ENCODE data around the gene KCNT1.
A peak's percentile ranks its signal among the peaks of the same experiment; 100 is the strongest.

Gene KCNT1

GRCh38 chr9:135701959-135702721, at the start of gene KCNT1:
KCNT1 (plus strand) TSS chr9:135702185; CDS start chr9:135702259, 74 bp downstream.
- peak within 1 kb of the TSS; percentile 53; the same call in 1 of the 2 replicates for H3K27ac ChIP-seq
- TF ChIP-seq, protein P1, sequence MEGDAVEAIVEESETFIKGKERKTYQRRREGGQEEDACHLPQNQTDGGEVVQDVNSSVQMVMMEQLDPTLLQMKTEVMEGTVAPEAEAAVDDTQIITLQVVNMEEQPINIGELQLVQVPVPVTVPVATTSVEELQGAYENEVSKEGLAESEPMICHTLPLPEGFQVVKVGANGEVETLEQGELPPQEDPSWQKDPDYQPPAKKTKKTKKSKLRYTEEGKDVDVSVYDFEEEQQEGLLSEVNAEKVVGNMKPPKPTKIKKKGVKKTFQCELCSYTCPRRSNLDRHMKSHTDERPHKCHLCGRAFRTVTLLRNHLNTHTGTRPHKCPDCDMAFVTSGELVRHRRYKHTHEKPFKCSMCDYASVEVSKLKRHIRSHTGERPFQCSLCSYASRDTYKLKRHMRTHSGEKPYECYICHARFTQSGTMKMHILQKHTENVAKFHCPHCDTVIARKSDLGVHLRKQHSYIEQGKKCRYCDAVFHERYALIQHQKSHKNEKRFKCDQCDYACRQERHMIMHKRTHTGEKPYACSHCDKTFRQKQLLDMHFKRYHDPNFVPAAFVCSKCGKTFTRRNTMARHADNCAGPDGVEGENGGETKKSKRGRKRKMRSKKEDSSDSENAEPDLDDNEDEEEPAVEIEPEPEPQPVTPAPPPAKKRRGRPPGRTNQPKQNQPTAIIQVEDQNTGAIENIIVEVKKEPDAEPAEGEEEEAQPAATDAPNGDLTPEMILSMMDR (conservative IDR thresholded peaks at IDR 0.05) = peak; percentile 100

DNA sequence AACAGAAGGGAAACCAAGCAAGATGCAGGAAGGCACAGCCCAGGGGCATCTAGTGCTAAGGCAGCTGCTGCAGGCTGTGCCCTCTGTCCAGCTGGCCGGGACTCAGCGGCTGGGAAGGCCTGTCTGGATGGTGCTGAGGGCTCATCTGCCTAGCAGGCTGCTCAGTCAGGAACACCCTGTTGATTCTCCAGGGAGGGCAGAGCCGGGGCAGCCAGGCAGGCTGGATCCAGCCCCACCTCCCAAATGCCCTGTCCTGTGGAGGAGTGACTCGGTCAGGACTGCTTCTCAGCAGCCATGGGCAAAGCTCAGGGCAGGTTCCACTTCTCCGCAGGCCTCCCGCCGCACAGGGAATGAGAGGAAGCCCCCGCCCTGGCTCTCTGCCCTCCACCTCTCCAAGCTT, 46.7 kb upstream of the KCNT1 start:
- H3K27ac ChIP-seq = no peak overlapping the region
- TF ChIP-seq, protein P1 (conservative IDR thresholded peaks at IDR 0.05) = no peak

DNA sequence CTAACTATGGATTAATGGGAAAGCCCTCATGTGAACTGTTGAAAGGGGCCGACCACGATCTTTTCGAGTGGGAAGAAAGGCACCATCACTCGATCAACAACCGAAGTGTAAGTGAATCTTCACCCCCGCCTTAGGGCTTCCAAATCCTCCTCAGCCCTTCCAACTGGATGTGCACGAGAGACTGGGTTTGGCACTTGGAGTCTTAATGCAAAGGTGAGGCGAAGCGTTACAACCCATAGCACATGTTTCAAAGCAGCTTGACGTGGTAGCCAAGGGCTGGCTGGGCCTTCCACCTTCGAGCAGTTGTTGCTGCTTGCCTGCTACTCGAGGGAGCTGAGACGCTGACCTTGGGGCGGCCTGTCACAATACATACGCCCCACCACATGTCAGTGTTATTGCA, 44.6 kb upstream of the KCNT1 start:
- H3K27ac ChIP-seq = no peak overlapping the region
- TF ChIP-seq, protein P1 (conservative IDR thresholded peaks at IDR 0.05) = no peak

DNA sequence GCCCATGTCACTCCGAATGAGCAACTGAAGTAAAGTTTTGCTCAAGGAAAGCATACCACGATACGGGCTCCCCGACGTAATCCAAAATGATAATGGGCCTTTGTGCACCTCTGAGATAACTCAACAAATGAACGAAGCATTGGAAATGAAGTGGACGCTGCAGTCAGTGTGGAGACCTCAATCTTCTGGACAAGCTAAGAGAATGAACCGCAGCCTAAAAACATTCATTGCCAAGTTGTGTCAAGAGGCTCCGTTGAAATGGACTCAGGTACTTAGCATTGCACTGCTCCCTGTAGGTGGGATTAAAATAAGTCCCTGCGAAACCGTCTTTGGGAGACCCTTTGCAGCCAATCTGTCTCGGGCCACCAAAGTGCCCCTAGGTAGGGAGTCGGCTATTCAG, 42.7 kb upstream of the KCNT1 start:
- TF ChIP-seq, protein P1 (conservative IDR thresholded peaks at IDR 0.05) = no peak
- H3K27ac ChIP-seq = no peak overlapping the region

DNA sequence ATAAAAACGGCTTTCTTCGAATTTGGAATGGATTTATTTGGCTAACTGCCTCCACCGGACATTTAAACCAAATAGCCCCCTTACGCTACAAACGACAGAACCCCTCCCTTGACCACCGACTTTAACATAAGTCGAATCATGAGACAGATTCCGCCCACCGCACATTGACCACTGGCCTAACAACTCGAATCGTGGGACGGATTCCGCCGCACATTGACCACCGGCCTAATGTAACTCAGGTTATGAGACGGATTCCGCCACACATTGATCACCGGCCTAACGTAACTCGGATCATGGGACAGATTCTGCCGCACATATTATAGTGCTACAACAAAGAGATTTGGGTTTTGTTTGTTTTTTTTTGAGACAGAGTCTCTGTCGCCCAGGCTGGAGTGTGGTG, 41.6 kb upstream of the KCNT1 start:
- TF ChIP-seq, protein P1 (conservative IDR thresholded peaks at IDR 0.05) = no peak

GRCh38 chr9:135661816-135662560, 40.0 kb upstream of the KCNT1 start:
- TF ChIP-seq, protein P1 (conservative IDR thresholded peaks at IDR 0.05) = no peak
- H3K27ac ChIP-seq = no peak overlapping the region

More for the DNA sequence above, 41.6 kb upstream of the KCNT1 start:
- H3K27ac ChIP-seq = no peak overlapping the region

DNA sequence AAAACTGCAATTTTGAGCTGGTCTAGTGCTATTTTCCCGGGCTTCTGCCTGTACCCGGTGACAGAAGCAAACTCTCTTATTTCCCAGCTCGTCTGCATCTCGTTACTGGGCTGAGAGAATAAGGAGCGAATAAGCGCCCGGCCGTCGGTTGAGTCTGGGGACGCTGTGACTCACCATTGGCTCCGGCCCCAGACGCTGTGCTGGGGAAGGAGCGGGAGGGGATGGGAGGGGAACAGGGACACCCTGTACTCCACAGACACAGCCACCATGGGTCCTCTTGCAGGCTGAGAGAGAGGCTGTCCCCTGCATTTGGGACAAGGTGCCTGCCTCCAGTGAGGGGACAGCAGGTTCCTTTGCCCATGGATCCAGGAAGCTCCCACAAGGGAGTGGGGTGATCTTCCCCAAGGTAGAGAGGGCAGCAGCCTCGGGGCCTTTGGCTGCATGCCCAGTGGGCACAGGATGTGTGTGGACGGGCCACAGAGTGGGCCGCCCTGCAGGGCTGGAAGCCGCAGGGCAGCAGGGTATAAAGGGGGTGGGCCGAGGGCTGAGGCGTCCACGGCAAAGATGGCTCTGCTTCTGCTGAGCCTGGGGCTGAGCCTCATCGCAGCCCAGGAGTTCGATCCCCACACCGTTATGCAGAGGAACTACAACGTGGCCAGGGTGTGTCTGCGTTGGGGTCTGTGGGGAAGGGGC, 39.1 kb upstream of the KCNT1 start, which contains the start of gene LCN9:
TSS of gene LCN9 (plus strand) at position 552 of the 693 bp plus-strand sequence. CDS start at position 565, 13 bp downstream.
- TF ChIP-seq, protein P1 (conservative IDR thresholded peaks at IDR 0.05) = no peak

More for the DNA sequence above, 39.1 kb upstream of the KCNT1 start, which contains the start of gene LCN9:
- H3K27ac ChIP-seq = no peak within 1 kb of the TSS

Data from VCaP (cell line).